Hepatocyte (in vitro differentiated cells): ENCODE data around the gene PDK2. TPM values are rescaled to one million over a fixed set of nuclear protein-coding genes. Genes with fewer than 3 reads are reported as not detected.

Experiments used
- DNase-seq: peaks from one replicate; pipeline ENCODE4 v3.0.0-alpha.2; 2016; ENCODE audit warnings: low spot score
- H2AFZ ChIP-seq: fragments of 200-600 bp; sonication (generic); 2 replicates; pipeline ENCODE4 v1.6.0; 2016; ENCODE audit warnings: antibody characterized with exemption, mild to moderate bottlenecking
- H3K27ac ChIP-seq: fragments of 200-600 bp; sonication (generic); 2 replicates; pipeline ENCODE4 v1.5.1; 2016; ENCODE audit warnings: mild to moderate bottlenecking
- H3K27me3 ChIP-seq: fragments of 200-600 bp; sonication (generic); 2 replicates; pipeline ENCODE4 v1.6.1; 2016
- H3K36me3 ChIP-seq: fragments of 200-600 bp; sonication (generic); replicated peaks from 2 replicates; pipeline ENCODE4 v1.5.1; 2016; ENCODE audit warnings: low read depth; ENCODE audit not compliant: insufficient read depth
- H3K4me1 ChIP-seq: fragments of 200-600 bp; sonication (generic); 2 replicates; pipeline ENCODE4 v1.5.1; 2016; ENCODE audit warnings: mild to moderate bottlenecking, moderate library complexity; ENCODE audit not compliant: insufficient read depth
- H3K4me2 ChIP-seq: fragments of 200-600 bp; sonication (generic); 2 replicates; pipeline ENCODE4 v1.6.0; 2016
- H3K4me3 ChIP-seq: fragments of 200-600 bp; sonication (generic); 2 replicates; pipeline ENCODE4 v1.5.1; 2016; ENCODE audit warnings: mild to moderate bottlenecking
- H3K79me2 ChIP-seq: fragments of 200-600 bp; sonication (generic); 2 replicates; pipeline ENCODE4 v1.6.0; 2017; ENCODE audit warnings: mild to moderate bottlenecking
- H3K9me2 ChIP-seq: fragments of 200-600 bp; sonication (generic); replicated peaks from 2 replicates; pipeline ENCODE4 v1.6.0; 2017; ENCODE audit warnings: mild to moderate bottlenecking; ENCODE audit not compliant: insufficient read depth
- H3K9me3 ChIP-seq: fragments of 200-600 bp; sonication (generic); 2 replicates; pipeline ENCODE4 v1.5.1; 2016; ENCODE audit warnings: low read depth, mild to moderate bottlenecking
- H4K20me1 ChIP-seq: fragments of 200-600 bp; sonication (generic); 2 replicates; pipeline ENCODE4 v1.6.0; 2016; ENCODE audit warnings: mild to moderate bottlenecking; ENCODE audit not compliant: insufficient read depth, poor library complexity, severe bottlenecking
- EZH2 ChIP-seq: fragments of 200-600 bp; sonication (generic); IDR thresholded peaks from 2 replicates; pipeline ENCODE4 v1.6.1; 2016; ENCODE audit warnings: antibody characterized with exemption, mild to moderate bottlenecking, borderline replicate concordance
- EZH2phosphoT487 ChIP-seq: fragments of 200-600 bp; sonication (generic); IDR thresholded peaks from one replicate; pipeline ENCODE4 v1.6.1; 2018; ENCODE audit warnings: antibody characterized with exemption, mild to moderate bottlenecking, low read depth, moderate library complexity; ENCODE audit not compliant: unreplicated experiment, severe bottlenecking
- WGBS: methylation state at CpG from one replicate; pipeline ENCODE4 v1.1.6; 2016; ENCODE audit warnings: low lambda C conversion rate; ENCODE audit errors: missing lambda C conversion rate; 5-methylcytosine and 5-hydroxymethylcytosine counted together
- polyA plus RNA-seq: library from polyadenylated mRNA; unstranded; fragments of >200 nt; fragmentation: Nextera tagmentation; extraction: Ambion mirVana; gene quantifications from 2 replicates; pipeline ENCODE4 v1.2.1, GENCODE V29; 2016
- total RNA-seq: library from RNA; depleted of rRNA; stranded (reverse); fragments of >200 nt; gene quantifications from 2 replicates; pipeline ENCODE4 v1.2.3, GENCODE V29; 2014
- TF ChIP-seq, protein P1 (sequence below): fragments of 200-600 bp; sonication (generic); IDR thresholded peaks from 2 replicates; pipeline ENCODE4 v1.5.1; 2016; ENCODE audit warnings: antibody characterized with exemption, mild to moderate bottlenecking; ENCODE audit not compliant: poor library complexity

The PDK2 gene
- total and polyA plus RNA-seq, 2 experiments from 2014 or later = 42.7 to 56.9 TPM

DNA sequence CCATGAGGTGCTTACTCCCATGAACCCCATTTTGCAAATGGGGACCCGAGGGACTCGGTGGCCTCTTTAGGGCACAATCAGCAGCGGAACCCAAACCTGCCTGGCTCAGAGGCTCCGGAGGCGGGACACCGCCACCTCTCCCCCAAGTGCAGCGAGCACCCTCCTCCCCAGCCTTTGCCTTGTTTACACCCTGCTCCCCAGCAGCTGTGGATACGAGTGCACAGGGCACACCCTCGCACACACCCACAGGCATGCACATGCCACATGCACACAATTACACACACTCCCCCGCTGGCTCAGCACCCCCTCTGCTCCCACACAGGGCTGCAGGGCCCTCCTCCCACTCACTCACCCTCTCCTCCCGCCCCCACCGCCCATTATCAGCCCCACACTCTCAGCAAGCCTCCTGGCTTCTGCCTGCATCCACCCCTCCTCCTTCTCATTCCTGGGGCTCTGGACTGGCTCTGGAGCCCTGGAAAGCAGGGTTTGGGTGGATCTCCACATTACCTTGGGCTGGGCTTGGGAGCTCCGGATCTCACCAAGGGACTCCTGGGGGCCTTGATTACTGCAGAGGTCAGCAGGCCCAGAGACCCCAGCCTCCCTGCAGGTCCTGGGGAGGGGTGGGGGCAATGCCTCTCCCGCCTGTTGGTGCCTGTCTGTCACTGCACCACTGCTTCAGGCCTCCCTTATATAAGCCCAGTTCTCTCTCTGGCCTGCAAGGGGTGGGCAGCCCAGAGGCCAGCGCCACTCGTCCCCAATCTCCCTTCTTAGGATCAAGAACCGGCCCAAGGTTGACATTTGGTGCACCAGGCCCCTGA is 6.4 kb downstream of the PDK2 start:
- Histone ChIP-seq H3K36me3 (no peaks in the 10 kb centered on the region), H3K79me2 (peaks cover 1% of the 10 kb centered on the region), H3K4me2 (peak overlapping the region; percentile 73), H3K4me1 (peaks cover 27% of the 10 kb centered on the region), H3K9me2 (no peaks in the 10 kb centered on the region), H3K4me3 (no peak overlapping the region), H3K27me3 (no peaks in the 10 kb centered on the region), H4K20me1 (no peaks in the 10 kb centered on the region), H3K9me3 (no peaks in the 10 kb centered on the region), H2AFZ (no peak overlapping the region), H3K27ac (peak overlapping the region; percentile 90)
- 38% methylated on average over 14 of the region's 17 CpGs for WGBS
- peak; percentile 75 for DNase-seq
- TF ChIP-seq, protein P1, sequence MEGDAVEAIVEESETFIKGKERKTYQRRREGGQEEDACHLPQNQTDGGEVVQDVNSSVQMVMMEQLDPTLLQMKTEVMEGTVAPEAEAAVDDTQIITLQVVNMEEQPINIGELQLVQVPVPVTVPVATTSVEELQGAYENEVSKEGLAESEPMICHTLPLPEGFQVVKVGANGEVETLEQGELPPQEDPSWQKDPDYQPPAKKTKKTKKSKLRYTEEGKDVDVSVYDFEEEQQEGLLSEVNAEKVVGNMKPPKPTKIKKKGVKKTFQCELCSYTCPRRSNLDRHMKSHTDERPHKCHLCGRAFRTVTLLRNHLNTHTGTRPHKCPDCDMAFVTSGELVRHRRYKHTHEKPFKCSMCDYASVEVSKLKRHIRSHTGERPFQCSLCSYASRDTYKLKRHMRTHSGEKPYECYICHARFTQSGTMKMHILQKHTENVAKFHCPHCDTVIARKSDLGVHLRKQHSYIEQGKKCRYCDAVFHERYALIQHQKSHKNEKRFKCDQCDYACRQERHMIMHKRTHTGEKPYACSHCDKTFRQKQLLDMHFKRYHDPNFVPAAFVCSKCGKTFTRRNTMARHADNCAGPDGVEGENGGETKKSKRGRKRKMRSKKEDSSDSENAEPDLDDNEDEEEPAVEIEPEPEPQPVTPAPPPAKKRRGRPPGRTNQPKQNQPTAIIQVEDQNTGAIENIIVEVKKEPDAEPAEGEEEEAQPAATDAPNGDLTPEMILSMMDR = no peak
- TF ChIP-seq EZH2 (no peak), EZH2phosphoT487 (no peak)

DNA sequence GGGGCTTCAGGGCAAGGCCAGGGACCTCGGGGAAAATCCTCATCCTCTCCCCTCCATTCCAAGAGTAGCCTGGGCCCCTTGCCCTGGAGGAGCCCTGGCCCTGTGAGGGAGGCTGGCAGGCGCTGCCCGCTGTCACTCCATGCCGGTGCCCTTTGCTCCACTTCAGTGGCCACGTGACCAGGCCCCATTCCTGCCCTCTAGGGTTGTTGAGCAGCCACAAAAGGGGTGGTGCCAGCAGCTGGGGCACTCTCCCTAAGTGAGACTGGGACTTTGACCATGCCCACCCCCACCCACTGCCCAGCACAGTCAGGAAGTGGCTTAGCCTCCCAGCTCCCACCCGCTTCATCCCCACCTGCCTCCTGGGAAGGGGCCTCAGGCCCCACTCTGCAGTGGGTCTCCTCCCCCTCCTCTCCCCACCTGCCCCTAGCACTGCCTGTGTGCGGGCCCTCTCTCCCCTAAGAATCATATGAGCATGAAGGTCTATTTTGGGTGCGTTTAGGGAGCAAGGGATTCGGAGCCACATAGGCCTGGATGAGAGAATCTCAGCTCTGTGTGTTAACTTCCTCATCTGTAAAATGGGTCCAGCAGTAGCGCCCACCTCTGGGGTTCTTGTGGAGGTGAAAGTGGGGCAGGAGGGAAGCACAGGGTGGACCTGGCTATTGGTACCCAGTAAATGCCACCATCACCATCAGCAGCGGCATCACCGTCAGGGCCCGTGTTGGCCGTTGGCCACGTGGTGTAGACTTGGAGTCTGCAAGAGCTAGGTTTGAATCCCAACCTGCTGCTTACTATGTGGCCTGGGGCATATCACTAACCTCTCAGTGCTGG is 7.2 kb downstream of the PDK2 start:
- TF ChIP-seq EZH2 (no peak), EZH2phosphoT487 (no peak)
- TF ChIP-seq, protein P1 = no peak
- Histone ChIP-seq H3K36me3 (no peaks in the 10 kb centered on the region), H2AFZ (no peak overlapping the region), H3K79me2 (no peaks in the 10 kb centered on the region), H3K27ac (peak overlapping the region; percentile 90), H3K9me2 (no peaks in the 10 kb centered on the region), H3K9me3 (no peaks in the 10 kb centered on the region), H3K4me2 (peak overlapping the region; percentile 73), H4K20me1 (no peaks in the 10 kb centered on the region), H3K4me3 (no peak overlapping the region), H3K27me3 (no peaks in the 10 kb centered on the region), H3K4me1 (peaks cover 27% of the 10 kb centered on the region)
- peak; percentile 83 for DNase-seq
- WGBS = 73% methylated on average over 14 of the region's 15 CpGs

DNA sequence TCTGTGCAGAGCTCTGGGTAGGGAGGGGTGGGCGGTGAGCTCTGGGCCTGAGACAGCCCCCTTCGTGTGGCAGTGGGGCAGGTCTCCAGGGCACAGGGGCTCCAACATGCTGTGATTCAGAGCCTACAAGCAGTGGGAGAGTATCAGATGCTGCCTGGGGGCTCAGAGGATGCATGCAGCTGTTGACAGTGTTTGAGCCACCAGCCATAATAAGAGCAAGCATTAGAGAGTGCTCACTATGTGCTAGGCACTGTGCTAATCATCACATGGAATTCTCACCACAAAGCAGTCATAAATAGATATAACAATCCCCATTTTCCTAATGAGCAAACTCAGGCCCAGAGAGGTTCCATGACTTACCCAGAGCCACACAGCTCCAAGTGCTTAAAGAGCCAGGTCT is 8.1 kb downstream of the PDK2 start:
- no peaks in the 10 kb centered on the region for H3K79me2 ChIP-seq
- no peaks in the 10 kb centered on the region for H4K20me1 ChIP-seq
- H3K4me2 ChIP-seq = no peak overlapping the region
- H3K27me3 ChIP-seq = no peaks in the 10 kb centered on the region
- WGBS = 83% methylated on average over 2 of the region's 2 CpGs
- H3K4me3 ChIP-seq = no peak overlapping the region
- no peaks in the 10 kb centered on the region for H3K36me3 ChIP-seq
- no peak overlapping the region for H3K27ac ChIP-seq
- TF ChIP-seq EZH2 (no peak), EZH2phosphoT487 (no peak)
- TF ChIP-seq, protein P1 = no peak
- no peak overlapping the region for H2AFZ ChIP-seq
- H3K9me2 ChIP-seq = no peaks in the 10 kb centered on the region
- DNase-seq = no peak
- H3K9me3 ChIP-seq = no peaks in the 10 kb centered on the region
- peaks cover 27% of the 10 kb centered on the region for H3K4me1 ChIP-seq
